GM12801 (cell line): ENCODE results near the gene CERCAM.

ENCODE experiments used
- CTCF ChIP-seq: IDR thresholded peaks from one replicate; pipeline ENCODE4 v1.5.1; 2011; ENCODE audit warnings: control low read depth; ENCODE audit not compliant: insufficient read length; ENCODE audit errors: extremely low read depth

Gene CERCAM

GRCh38 chr9:128459011-128459410 lies 38.4 kb downstream of the CERCAM start:
- no peak for TF ChIP-seq CTCF

DNA sequence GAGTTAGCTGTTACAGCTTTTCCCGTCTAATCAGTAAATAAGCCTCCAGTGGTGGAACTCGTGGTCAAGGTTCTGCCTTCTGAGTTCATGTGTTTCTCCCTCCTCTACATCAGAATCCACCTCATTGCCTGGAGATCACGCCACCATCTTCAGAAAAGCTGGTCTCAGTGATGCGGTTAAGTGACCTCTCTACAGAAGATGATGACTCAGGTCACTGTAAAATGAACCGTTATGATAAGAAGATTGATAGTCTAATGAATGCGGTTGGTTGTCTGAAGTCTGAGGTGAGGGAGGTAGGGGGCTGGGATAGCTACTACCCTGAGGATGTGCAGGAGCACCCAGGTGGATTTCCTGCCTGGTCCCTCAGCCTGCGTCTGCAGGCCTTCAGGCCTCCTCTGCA lies 48.4 kb downstream of the CERCAM start:
- TF ChIP-seq CTCF, result no peak

DNA sequence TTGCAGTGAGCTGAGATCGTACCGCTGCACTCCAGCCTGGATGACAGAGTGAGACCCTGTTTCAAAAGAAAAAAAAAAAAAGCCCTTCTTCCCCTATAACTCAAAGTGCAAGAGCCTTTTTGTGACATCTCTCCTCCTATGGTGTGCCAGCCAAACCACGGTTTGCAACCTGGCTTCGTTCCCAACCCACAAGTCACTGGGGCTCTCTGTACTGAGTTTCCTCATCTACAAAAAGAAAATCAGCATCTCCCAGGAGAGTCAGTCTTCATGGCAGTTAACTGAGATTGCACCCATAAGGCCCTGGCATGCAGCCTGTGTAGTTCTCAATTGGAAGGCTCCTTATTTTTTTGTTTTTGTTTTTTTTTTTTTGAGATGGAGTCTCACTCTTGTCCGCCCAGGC lies 49.9 kb downstream of the CERCAM start:
- TF ChIP-seq CTCF, result no peak

- TF ChIP-seq CTCF, result no peak
These were observed 52.4 kb downstream of the CERCAM start for GRCh38 chr9:128473104-128473503.

DNA sequence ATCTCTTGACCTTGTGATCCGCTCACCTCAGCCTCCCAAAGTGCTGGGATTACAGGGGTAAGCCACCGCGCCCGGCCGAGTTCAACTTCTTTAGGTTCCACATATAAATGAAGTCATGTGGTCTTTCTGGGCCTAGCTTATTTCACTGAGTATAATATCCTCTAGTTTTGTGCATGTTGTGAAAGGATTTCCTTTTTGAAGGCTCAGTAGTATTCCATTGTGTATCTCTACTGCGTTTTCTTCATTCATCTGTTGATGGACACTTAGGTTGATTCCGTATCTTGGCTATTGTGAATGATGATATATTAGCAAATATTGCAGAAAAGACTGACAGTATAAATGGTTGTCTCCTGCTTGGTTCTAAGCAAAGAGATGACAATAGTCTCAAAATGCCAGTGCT lies 55.2 kb downstream of the CERCAM start:
- no peak for TF ChIP-seq CTCF

GRCh38 chr9:128479262-128479661 lies 58.6 kb downstream of the CERCAM start:
- TF ChIP-seq CTCF, result no peak

DNA sequence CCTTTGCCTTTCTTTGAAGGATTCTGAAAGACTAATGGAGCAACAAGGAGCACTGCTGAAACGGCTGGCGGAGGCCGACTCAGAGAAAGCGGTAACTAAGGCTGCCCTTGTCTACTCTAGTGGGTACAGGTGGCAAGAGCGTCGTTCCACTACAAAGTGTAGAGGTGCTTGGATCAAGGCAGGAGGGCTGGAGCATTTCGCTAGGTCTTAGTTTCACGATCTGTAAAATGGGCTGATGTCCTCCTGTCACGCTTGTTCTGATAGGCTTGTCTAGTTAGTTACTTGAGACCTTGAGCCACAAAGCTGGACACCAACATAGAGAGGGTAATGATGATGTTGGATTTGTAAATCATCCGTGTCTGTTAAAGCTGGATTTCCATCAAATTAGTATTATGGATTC lies 60.9 kb downstream of the CERCAM start:
- TF ChIP-seq CTCF, result no peak

GRCh38 chr9:128482186-128482585 lies 61.5 kb downstream of the CERCAM start:
- TF ChIP-seq CTCF, result no peak
